Gastrocnemius medialis (tissue), 4 donors: ENCODE results near the gene BPIFB2. TPM values are rescaled to one million over a fixed set of nuclear protein-coding genes. Genes with fewer than 3 reads are reported as not detected.

Experiments
- ATAC-seq, 2 donors: fragments of 150-250 bp; one replicate each; pipeline ENCODE4 v1.9.1; 2016
- DNase-seq, 2 donors: peaks; one replicate each; pipeline ENCODE4 v3.0.0-alpha.2; 2019
- H3K27ac ChIP-seq, 4 donors: fragments of 200-600 bp; sonication (generic); 1 replicate in 1 of 4; 2 replicates in 3 of 4; pipeline ENCODE4 v1.5.1; 2016 to 2018; ENCODE audit warnings: mild to moderate bottlenecking in 2 of 4, moderate library complexity in 1 of 4
- H3K27me3 ChIP-seq, 3 donors: fragments of 200-600 bp; sonication (generic) in 2 of 3; 1 replicate in 1 of 3; 2 replicates in 2 of 3; pipeline versions ENCODE4 v1.5.1 to v1.6.0; 2016 to 2019; ENCODE audit warnings: mild to moderate bottlenecking in 1 of 3, moderate library complexity in 1 of 3
- H3K36me3 ChIP-seq, 2 donors: fragments of 200-600 bp; sonication (generic) in 1 of 2; one replicate each; pipeline ENCODE4 v1.5.1; 2017 to 2018
- H3K4me1 ChIP-seq, 2 donors: fragments of 200-600 bp; sonication (generic) in 1 of 2; one replicate each; pipeline ENCODE4 v1.5.1; 2016 to 2017; ENCODE audit warnings: mild to moderate bottlenecking in 2 of 2
- H3K4me3 ChIP-seq, 4 donors: fragments of 200-600 bp; sonication (generic) in 3 of 4; 1 replicate in 1 of 4; 2 replicates in 3 of 4; pipeline ENCODE4 v1.5.1; 2016 to 2019; ENCODE audit warnings: mild to moderate bottlenecking in 2 of 4
- H3K9me3 ChIP-seq, 3 donors: fragments of 200-600 bp; sonication (generic) in 2 of 3; 1 replicate in 1 of 3; 2 replicates in 2 of 3; pipeline ENCODE4 v1.5.1; 2016 to 2019
- POLR2A ChIP-seq, 2 donors: fragments of 450-650 bp; IDR thresholded peaks; one replicate each; pipeline ENCODE4 v1.6.1; 2017; ENCODE audit warnings: antibody characterized with exemption in 2 of 2, mild to moderate bottlenecking in 2 of 2, moderate library complexity in 2 of 2
- in situ Hi-C, 4 donors: fragments of 200-750 bp; cut with MboI; loops; one replicate each; pipeline versions ENCODE4 v1.15.0 to v1.8.0; 2017; ENCODE audit warnings: low sequenced_read_pairs in 4 of 4
- intact Hi-C: fragments of 100-400 bp; cut with DNase I; formaldehyde crosslinking; loops from one replicate; pipeline ENCODE4 v1.15.1; 2023; ENCODE audit warnings: low total_unique reads
- total RNA-seq, 4 donors: library from RNA; depleted of rRNA; stranded (reverse); fragments of >200 nt; gene quantifications; one replicate each; pipeline versions ENCODE4 v1.1.0 to v1.2.3, GENCODE V29; 2016
- TF ChIP-seq, protein P1 (sequence below), 5 experiments: fragments of 450-650 bp in 3 of 5; fragments of 200-600 bp in 2 of 5; sonication (generic) in 2 of 5; IDR thresholded peaks in 4 of 5; conservative IDR thresholded peaks in 1 of 5; 1 replicate in 4 of 5; 2 replicates in 1 of 5; pipeline ENCODE4 v1.5.1; 2016 to 2019; ENCODE audit warnings: antibody characterized with exemption in 5 of 5, mild to moderate bottlenecking in 3 of 5, moderate library complexity in 3 of 5

The BPIFB2 gene
- total RNA-seq, 4 donors from 2014 or later, result not detected

DNA sequence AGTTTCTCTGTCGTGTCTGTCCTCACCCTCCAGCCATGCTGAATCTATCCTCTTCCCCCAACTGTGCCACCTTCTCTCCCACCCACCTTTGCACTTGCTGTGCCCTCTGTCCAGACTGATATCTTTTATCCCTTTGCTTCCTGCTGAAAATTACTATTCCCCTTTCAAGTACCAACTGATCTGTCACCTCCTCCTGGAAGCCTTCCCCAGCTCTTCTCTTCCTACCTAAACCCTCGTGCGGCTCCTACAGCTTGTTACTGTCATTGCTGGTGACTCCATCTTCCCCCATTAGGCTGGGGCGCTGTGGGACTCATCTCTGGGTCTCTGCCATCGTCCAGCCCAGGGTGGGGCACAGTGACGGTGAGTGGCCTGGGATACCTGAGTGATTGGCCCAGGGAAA, 25.1 kb downstream of the BPIFB2 start:
- DNase-seq (no peak), ATAC-seq (no peak)
- no peak overlapping the region for H3K27ac ChIP-seq
- in situ Hi-C loops (no loop called here), intact Hi-C loops (no loop called here)
- no peak overlapping the region for H3K4me3 ChIP-seq
- no peaks in the 10 kb centered on the region for H3K9me3 ChIP-seq
- H3K27me3 ChIP-seq, result peaks cover 0 to 6% (median 0%) of the 10 kb centered on the region in 3 donors
- H3K36me3 ChIP-seq, result no peaks in the 10 kb centered on the region
- H3K4me1 ChIP-seq, result no peaks in the 10 kb centered on the region
- TF ChIP-seq POLR2A (IDR thresholded peaks at IDR 0.05), result no peak
- TF ChIP-seq, protein P1, sequence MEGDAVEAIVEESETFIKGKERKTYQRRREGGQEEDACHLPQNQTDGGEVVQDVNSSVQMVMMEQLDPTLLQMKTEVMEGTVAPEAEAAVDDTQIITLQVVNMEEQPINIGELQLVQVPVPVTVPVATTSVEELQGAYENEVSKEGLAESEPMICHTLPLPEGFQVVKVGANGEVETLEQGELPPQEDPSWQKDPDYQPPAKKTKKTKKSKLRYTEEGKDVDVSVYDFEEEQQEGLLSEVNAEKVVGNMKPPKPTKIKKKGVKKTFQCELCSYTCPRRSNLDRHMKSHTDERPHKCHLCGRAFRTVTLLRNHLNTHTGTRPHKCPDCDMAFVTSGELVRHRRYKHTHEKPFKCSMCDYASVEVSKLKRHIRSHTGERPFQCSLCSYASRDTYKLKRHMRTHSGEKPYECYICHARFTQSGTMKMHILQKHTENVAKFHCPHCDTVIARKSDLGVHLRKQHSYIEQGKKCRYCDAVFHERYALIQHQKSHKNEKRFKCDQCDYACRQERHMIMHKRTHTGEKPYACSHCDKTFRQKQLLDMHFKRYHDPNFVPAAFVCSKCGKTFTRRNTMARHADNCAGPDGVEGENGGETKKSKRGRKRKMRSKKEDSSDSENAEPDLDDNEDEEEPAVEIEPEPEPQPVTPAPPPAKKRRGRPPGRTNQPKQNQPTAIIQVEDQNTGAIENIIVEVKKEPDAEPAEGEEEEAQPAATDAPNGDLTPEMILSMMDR (IDR thresholded peaks at IDR 0.05 in 4 of 5, conservative IDR thresholded peaks at IDR 0.05 in 1 of 5), result no peak

DNA sequence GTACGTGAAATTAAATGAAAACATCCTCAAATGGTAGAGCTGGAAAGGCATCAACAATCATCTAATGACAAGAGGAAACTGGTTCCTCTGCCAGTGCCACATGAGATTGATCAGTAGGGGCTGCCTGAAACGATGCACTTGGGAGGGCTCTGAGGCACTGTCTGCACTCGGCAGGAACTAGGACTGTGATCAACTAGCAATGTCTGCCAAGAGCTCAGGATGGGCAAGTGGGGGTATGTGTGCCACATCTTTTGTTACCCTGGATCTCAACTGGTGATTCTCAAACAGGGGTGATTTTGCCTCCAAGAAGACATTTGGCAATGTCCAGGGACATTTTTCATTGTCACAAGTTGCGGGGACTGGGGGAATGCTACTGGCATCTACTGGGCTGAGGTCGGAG, 25.9 kb downstream of the BPIFB2 start:
- in situ Hi-C loops (no loop called here), intact Hi-C loops (no loop called here)
- ATAC-seq (no peak), DNase-seq (no peak)
- no peak for TF ChIP-seq POLR2A (IDR thresholded peaks at IDR 0.05)
- TF ChIP-seq, protein P1 (IDR thresholded peaks at IDR 0.05 in 4 of 5, conservative IDR thresholded peaks at IDR 0.05 in 1 of 5), result no peak
- Histone ChIP-seq H3K9me3 (no peaks in the 10 kb centered on the region), H3K27ac (no peak overlapping the region), H3K4me3 (no peak overlapping the region), H3K27me3 (peaks cover 0 to 6% (median 0%) of the 10 kb centered on the region in 3 donors), H3K36me3 (no peaks in the 10 kb centered on the region), H3K4me1 (no peaks in the 10 kb centered on the region)

DNA sequence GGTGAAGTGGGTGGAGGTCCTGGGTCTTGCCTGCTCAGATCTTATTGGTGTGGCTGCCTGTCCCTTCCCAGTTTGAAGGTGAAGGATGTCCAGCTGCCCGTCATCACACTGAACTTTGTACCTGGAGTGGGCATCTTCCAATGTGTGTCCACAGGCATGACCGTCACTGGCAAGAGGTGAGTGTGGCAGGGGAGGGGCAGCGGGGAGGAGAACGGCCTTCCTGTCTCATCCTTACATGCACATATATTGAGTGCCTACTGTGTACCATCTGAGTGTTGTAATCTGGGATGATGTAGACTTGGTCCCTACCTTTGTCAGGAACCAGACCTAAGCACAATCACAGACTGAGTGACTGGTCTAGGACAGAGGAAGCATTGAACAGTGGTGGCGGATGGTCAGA, 26.6 kb downstream of the BPIFB2 start:
- DNase-seq (no peak), ATAC-seq (no peak)
- Histone ChIP-seq H3K9me3 (no peaks in the 10 kb centered on the region), H3K27ac (no peak overlapping the region), H3K27me3 (peaks cover 0 to 3% (median 0%) of the 10 kb centered on the region in 3 donors), H3K4me3 (no peak overlapping the region), H3K36me3 (no peaks in the 10 kb centered on the region), H3K4me1 (no peaks in the 10 kb centered on the region)
- intact Hi-C loops (no loop called here), in situ Hi-C loops (no loop called here)
- TF ChIP-seq, protein P1 (IDR thresholded peaks at IDR 0.05 in 4 of 5, conservative IDR thresholded peaks at IDR 0.05 in 1 of 5), result no peak
- no peak for TF ChIP-seq POLR2A (IDR thresholded peaks at IDR 0.05)

DNA sequence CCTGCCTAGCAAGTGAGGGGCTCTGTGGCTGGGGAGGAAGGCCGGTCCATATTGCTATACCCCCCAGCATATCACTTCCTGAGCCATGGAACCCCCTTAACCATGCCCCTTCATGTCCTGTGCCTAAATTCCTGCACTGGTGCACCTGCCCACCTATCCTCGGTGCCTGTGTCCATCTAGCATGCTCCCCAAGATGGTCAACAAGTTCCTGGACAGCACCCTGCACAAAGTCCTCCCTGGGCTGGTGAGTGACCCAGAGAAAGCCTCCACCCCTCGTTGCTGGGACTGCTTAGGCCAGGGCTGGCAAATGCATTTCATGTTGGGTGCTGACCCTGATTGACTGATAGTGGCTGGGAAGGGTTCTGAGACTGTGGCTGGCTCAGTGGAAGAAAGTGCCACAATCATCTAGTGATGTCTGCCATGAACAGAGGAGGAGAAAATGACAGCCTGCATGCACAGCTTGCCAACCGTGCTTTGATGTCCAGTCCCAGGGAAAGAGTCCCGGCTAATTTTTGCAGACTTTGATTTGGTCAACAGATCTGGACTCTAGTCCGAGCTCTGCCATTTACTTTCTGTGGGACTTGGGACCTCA, 27.5 kb downstream of the BPIFB2 start:
- no peak overlapping the region for H3K4me3 ChIP-seq
- ATAC-seq (no peak), DNase-seq (no peak)
- no peaks in the 10 kb centered on the region for H3K27me3 ChIP-seq
- H3K9me3 ChIP-seq, result no peaks in the 10 kb centered on the region
- H3K27ac ChIP-seq, result no peak overlapping the region
- TF ChIP-seq POLR2A (IDR thresholded peaks at IDR 0.05), result no peak
- no peaks in the 10 kb centered on the region for H3K36me3 ChIP-seq
- no peaks in the 10 kb centered on the region for H3K4me1 ChIP-seq
- in situ Hi-C loops (no loop called here), intact Hi-C loops (no loop called here)

DNA sequence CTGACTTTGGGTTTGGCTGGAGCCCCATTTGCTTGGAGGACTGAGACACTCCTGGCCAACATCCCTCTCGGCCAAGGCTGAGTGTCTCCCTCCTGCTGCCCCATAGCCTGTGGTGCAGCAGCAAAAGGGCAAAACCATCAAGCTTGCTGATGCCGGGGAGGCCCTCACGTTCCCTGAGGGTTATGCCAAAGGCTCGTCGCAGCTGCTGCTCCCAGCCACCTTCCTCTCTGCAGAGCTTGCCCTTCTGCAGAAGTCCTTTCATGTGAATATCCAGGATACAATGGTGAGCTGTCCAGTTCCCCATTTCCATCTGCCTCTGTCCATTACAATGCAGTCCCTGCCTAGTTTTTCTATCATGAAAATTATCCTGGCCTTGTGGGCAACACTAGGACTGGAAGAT, 30.0 kb downstream of the BPIFB2 start:
- DNase-seq (no peak), ATAC-seq (no peak)

More for the DNA sequence above, 30.0 kb downstream of the BPIFB2 start:
- Histone ChIP-seq H3K27me3 (no peaks in the 10 kb centered on the region), H3K36me3 (no peaks in the 10 kb centered on the region), H3K4me1 (no peaks in the 10 kb centered on the region), H3K4me3 (no peak overlapping the region), H3K9me3 (no peaks in the 10 kb centered on the region), H3K27ac (no peak overlapping the region)
- intact Hi-C loops (no loop called here), in situ Hi-C loops (no loop called here)
- no peak for TF ChIP-seq POLR2A (IDR thresholded peaks at IDR 0.05)
- TF ChIP-seq, protein P1 (IDR thresholded peaks at IDR 0.05 in 4 of 5, conservative IDR thresholded peaks at IDR 0.05 in 1 of 5), result no peak
